Activated CD4-positive, alpha-beta T cell treated with anti-CD3 and anti-CD28 coated beads, Interleukin-2, amount 10 ng/mL, durations not matched to agents 24 days and 14 days (primary cell): ENCODE results near the gene ANKRD16. TPM values are rescaled to one million over a fixed set of nuclear protein-coding genes. Genes with fewer than 3 reads are reported as not detected.
A peak's percentile ranks its signal among the peaks of the same experiment; 100 is the strongest.
"Not testable (repeated sequence)": the region's sequence is repeated elsewhere in the genome, so short reads cannot be mapped to it uniquely, and the experiment has no call there.

ENCODE experiments used
- DNase-seq: peaks from one replicate; pipeline ENCODE4 v3.0.0; 2022
- H3K27ac Mint-ChIP-seq: one replicate; pipeline ENCODE4 v1.8.0; 2022; ENCODE audit warnings: mild to moderate bottlenecking, mixed read lengths
- H3K27me3 Mint-ChIP-seq: one replicate; pipeline ENCODE4 v1.8.0; 2022; ENCODE audit warnings: mixed read lengths
- H3K36me3 Mint-ChIP-seq: one replicate; pipeline ENCODE4 v1.8.0; 2022; ENCODE audit warnings: low read depth, mild to moderate bottlenecking, mixed read lengths
- H3K4me1 Mint-ChIP-seq: one replicate; pipeline ENCODE4 v1.8.0; 2021; ENCODE audit warnings: mixed read lengths
- H3K4me3 Mint-ChIP-seq: one replicate; pipeline ENCODE4 v1.8.0; 2022; ENCODE audit warnings: mild to moderate bottlenecking, moderate library complexity, mixed read lengths
- H3K9me3 Mint-ChIP-seq: one replicate; pipeline ENCODE4 v1.8.0; 2021; ENCODE audit warnings: mixed read lengths
- intact Hi-C: fragments of 100-400 bp; cut with micrococcal nuclease; formaldehyde crosslinking; loops from one replicate; pipeline ENCODE4 v1.15.1; 2023
- total RNA-seq: library from RNA; stranded (reverse); gene quantifications from 2 replicates; pipeline ENCODE4 v1.2.3, GENCODE V29; 2022

Gene ANKRD16
- total RNA-seq, 1 donor from 2014 or later: 12.2 TPM

DNA sequence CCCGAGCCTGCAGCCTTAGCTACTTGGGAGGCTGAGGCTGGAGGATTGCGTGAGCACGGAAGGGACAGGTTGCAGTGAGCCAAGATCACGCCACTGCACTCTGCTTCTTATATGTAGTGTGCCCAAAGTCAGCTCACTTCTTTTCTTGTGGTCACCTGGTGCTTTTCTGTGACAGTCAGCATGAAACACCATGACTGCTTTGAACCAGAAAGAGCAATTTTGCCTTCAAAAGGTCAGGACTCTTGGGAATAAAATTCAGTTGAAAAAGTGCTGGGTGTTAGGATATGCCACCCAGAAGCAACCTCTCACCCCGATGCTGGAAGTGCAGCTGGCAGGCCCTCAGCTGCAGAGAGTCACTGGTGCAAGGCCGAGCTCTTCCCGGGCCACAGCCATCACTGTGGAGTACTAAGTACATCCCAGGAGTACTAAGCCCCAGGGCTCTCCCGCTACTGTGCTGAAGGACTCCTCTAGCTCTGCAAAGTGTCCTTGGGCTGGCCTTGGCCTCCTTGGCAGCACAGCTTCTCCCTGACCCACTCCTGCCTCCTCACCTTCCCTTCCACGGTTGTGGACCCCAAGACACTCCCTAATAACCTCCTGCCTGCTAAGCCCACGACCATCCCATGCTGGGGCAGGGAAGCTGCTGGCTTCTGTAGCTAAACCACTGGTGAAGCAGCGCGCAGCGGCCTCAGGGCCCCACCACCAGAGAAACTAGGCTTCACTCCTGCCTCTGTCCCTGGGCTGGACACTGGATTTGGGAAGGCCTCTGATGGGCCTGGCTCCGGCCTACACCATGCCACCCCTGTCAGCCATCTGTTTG lies 58.9 kb downstream of the ANKRD16 start:
- H3K36me3 Mint-ChIP-seq: no peaks in the 10 kb centered on the region
- no peak for DNase-seq
- H3K9me3 Mint-ChIP-seq: no peaks in the 10 kb centered on the region
- no peaks in the 10 kb centered on the region for H3K4me1 Mint-ChIP-seq
- H3K27ac Mint-ChIP-seq: no peak overlapping the region
- no peaks in the 10 kb centered on the region for H3K27me3 Mint-ChIP-seq
- H3K4me3 Mint-ChIP-seq: no peak overlapping the region
- intact Hi-C loops: no loop called here

- no peaks in the 10 kb centered on the region for H3K4me1 Mint-ChIP-seq
- H3K36me3 Mint-ChIP-seq: no peaks in the 10 kb centered on the region
- no peak for DNase-seq
- no peaks in the 10 kb centered on the region for H3K27me3 Mint-ChIP-seq
- H3K9me3 Mint-ChIP-seq: no peaks in the 10 kb centered on the region
- no peak overlapping the region for H3K27ac Mint-ChIP-seq
- intact Hi-C loops: no loop called here
- H3K4me3 Mint-ChIP-seq: no peak overlapping the region
Measured at GRCh38 chr10:5829267-5829666, 60.4 kb downstream of the ANKRD16 start.

DNA sequence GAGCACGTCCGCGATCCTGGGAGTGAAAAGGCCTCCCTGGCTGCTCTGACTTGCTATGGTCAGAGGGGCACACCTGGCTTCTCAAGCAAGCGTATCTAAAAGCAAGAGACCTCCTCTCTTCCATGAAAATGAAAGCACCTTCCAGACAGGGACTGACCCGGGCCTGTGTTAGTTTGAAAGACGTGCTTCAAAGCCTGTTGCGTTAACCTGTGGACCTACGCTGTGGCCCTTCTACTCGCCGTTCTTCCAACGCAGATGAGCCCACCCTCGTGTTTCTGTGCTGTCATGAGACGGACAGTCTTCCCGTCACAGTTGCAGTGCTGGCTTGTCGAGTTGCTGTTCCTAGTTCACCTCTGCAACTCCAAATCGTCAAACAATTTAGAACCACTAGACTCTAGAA lies 61.0 kb downstream of the ANKRD16 start:
- DNase-seq: no peak
- H3K36me3 Mint-ChIP-seq: no peaks in the 10 kb centered on the region
- no peaks in the 10 kb centered on the region for H3K4me1 Mint-ChIP-seq
- H3K4me3 Mint-ChIP-seq: no peak overlapping the region
- H3K27ac Mint-ChIP-seq: no peak overlapping the region
- no peaks in the 10 kb centered on the region for H3K9me3 Mint-ChIP-seq
- intact Hi-C loops: no loop called here
- H3K27me3 Mint-ChIP-seq: no peaks in the 10 kb centered on the region

- intact Hi-C loops: no loop called here
- Mint-ChIP-seq H3K36me3 (no peaks in the 10 kb centered on the region), H3K4me1 (no peaks in the 10 kb centered on the region), H3K4me3 (no peak overlapping the region), H3K27me3 (no peaks in the 10 kb centered on the region), H3K27ac (no peak overlapping the region), H3K9me3 (no peaks in the 10 kb centered on the region)
- DNase-seq: no peak
Measured at GRCh38 chr10:5827841-5828240, 61.9 kb downstream of the ANKRD16 start.

DNA sequence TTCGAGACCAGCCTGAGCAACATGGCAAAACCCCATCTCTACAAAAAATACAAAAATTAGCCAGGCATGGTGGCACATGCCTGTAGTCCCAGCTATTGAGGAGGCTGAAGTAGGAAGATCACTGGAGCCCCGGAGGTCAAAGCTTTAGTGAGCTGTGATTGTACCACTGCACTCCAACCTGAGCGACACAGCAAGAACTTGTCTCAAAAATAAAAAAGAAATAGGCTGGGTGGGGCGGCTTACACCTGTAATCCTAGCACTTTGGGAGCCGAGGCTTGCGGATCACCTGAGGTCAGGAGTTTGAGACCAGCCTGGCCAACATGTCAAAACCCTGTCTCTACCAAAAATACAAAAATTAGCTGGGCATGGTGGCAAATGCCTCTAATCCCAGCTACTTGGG lies 63.2 kb downstream of the ANKRD16 start:
- H3K4me1 Mint-ChIP-seq, DNase-seq, H3K9me3 Mint-ChIP-seq, H3K27ac Mint-ChIP-seq, intact Hi-C loops, H3K27me3 Mint-ChIP-seq, H3K36me3 Mint-ChIP-seq, H3K4me3 Mint-ChIP-seq: not testable (repeated sequence)

DNA sequence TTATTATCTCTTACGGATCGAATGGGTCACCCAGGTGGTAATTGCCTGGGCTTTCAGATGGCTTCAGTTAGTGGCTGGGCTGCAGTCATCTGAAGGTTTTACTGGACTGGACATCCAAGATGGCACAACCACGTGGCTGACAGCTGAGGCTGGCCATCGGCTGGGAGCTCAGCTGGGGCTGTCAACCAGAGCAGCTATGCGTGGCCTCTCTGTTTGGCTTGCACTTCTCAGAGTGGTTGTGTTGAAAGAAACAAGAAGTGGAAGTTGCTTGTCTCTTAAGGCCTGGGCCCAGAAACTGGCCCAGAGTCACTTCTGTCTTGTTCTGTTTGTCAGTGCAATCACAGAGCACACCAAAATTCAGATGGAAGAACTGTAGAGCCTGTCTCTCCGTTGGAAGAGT lies 70.8 kb downstream of the ANKRD16 start:
- Mint-ChIP-seq H3K27me3 (no peaks in the 10 kb centered on the region), H3K9me3 (peaks cover 11% of the 10 kb centered on the region), H3K4me3 (no peak overlapping the region), H3K27ac (no peak overlapping the region), H3K36me3 (peaks cover 13% of the 10 kb centered on the region), H3K4me1 (peaks cover 45% of the 10 kb centered on the region)
- DNase-seq: no peak
- intact Hi-C loops: no loop called here

GRCh38 chr10:5818048-5818331 lies 71.7 kb downstream of the ANKRD16 start:
- H3K27me3 Mint-ChIP-seq: no peaks in the 10 kb centered on the region
- H3K9me3 Mint-ChIP-seq: peaks cover 11% of the 10 kb centered on the region
- H3K27ac Mint-ChIP-seq: peak overlapping the region; percentile 89
- peaks cover 45% of the 10 kb centered on the region for H3K4me1 Mint-ChIP-seq
- H3K4me3 Mint-ChIP-seq: no peak overlapping the region
- intact Hi-C loops: no loop called here
- peaks cover 13% of the 10 kb centered on the region for H3K36me3 Mint-ChIP-seq
- no peak for DNase-seq

DNA sequence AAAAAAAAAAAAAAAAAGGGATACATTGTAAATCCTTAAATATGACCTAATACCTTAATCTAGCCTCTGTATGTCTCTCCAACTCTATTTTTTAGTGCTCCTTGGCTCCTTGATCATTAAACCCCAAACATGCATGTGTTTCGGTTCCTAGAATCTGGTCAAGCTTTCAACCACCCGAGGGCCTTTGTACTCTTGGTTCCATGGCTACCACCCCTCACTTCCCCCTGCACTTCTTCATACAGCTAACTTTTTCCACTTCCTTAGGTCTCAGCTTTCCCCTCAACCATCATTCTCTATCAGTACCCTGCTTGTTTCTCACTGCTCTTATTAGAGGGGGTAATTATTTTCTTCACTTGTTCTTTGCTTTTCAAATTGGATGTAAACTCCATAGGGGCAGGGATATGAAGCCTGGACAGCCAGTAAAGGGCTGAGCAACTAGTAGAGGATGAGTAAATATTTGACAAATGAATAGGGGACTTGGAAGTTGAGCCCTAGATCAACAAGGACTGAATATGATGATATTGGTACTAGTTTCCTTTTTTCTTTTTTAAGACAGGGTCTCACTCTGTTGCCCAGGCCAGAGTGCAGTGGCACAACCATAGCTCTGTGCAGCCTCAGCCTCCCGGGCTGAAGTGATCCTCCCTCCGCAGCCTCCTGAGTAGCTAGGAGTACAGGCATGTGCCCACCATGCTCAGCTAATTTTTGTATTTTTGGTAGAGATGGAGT lies 72.2 kb downstream of the ANKRD16 start:
- no peak for DNase-seq
- intact Hi-C loops: no loop called here
- Mint-ChIP-seq H3K4me3 (peak overlapping the region; percentile 58), H3K27me3 (no peaks in the 10 kb centered on the region), H3K4me1 (peaks cover 45% of the 10 kb centered on the region), H3K27ac (peak overlapping the region; percentile 89), H3K36me3 (peaks cover 13% of the 10 kb centered on the region), H3K9me3 (peaks cover 11% of the 10 kb centered on the region)

GRCh38 chr10:5816170-5816569 lies 73.5 kb downstream of the ANKRD16 start:
- H3K9me3 Mint-ChIP-seq: peaks cover 11% of the 10 kb centered on the region
- intact Hi-C loops: no loop called here
- peaks cover 52% of the 10 kb centered on the region for H3K4me1 Mint-ChIP-seq
- no peaks in the 10 kb centered on the region for H3K27me3 Mint-ChIP-seq
- no peak for DNase-seq
- no peak overlapping the region for H3K27ac Mint-ChIP-seq
- peaks cover 20% of the 10 kb centered on the region for H3K36me3 Mint-ChIP-seq
- no peak overlapping the region for H3K4me3 Mint-ChIP-seq

- intact Hi-C loops: loop anchor here (1.0 to 5.0 kb wide), 2 partner anchors 30 to 233 kb away; no protein-coding TSS in a partner anchor
- DNase-seq: no peak
- Mint-ChIP-seq H3K4me1 (peaks cover 53% of the 10 kb centered on the region), H3K27me3 (no peaks in the 10 kb centered on the region), H3K4me3 (peak overlapping the region; percentile 93), H3K36me3 (peaks cover 27% of the 10 kb centered on the region), H3K27ac (peak overlapping the region; percentile 95), H3K9me3 (peaks cover 5% of the 10 kb centered on the region)
Measured at GRCh38 chr10:5814110-5815107, 75.3 kb downstream of the ANKRD16 start.

GRCh38 chr10:5813341-5814109 lies 76.2 kb downstream of the ANKRD16 start, which contains the start of gene GDI2:
GDI2 (minus strand) TSS chr10:5813434; CDS start chr10:5813258, 176 bp downstream.
- H3K27ac Mint-ChIP-seq: peak within 1 kb of the TSS; percentile 95
- peaks cover 4% of the 10 kb centered on the region for H3K9me3 Mint-ChIP-seq
- peak within 1 kb of the TSS; percentile 93 for H3K4me3 Mint-ChIP-seq
- no peaks in the 10 kb centered on the region for H3K27me3 Mint-ChIP-seq
- H3K36me3 Mint-ChIP-seq: peaks cover 33% of the 10 kb centered on the region
- peaks cover 56% of the 10 kb centered on the region for H3K4me1 Mint-ChIP-seq
- DNase-seq: peak; percentile 99
- intact Hi-C loops: loop anchor here (1.0 to 5.0 kb wide), 6 partner anchors 31 to 234 kb away; partner anchors contain the start of genes FBH1 and TASOR2

- Mint-ChIP-seq H3K27ac (peak overlapping the region; percentile 95), H3K4me3 (peak overlapping the region; percentile 93), H3K4me1 (peaks cover 58% of the 10 kb centered on the region), H3K27me3 (no peaks in the 10 kb centered on the region), H3K9me3 (peaks cover 4% of the 10 kb centered on the region), H3K36me3 (peaks cover 36% of the 10 kb centered on the region)
- intact Hi-C loops: loop anchor here (1.0 to 5.0 kb wide), 5 partner anchors 30 to 234 kb away; partner anchors contain the start of genes FBH1 and TASOR2
- DNase-seq: no peak
Measured at GRCh38 chr10:5813091-5813340, 76.7 kb downstream of the ANKRD16 start.
